Measurements from ENCODE around the gene ARHGAP42. TPM values are rescaled to one million over a fixed set of nuclear protein-coding genes. Genes with fewer than 3 reads are reported as not detected.

Gene ARHGAP42
- total RNA-seq, 4 donors from 2014 or later: 21.8 to 55.7 (median 35.9) TPM

DNA sequence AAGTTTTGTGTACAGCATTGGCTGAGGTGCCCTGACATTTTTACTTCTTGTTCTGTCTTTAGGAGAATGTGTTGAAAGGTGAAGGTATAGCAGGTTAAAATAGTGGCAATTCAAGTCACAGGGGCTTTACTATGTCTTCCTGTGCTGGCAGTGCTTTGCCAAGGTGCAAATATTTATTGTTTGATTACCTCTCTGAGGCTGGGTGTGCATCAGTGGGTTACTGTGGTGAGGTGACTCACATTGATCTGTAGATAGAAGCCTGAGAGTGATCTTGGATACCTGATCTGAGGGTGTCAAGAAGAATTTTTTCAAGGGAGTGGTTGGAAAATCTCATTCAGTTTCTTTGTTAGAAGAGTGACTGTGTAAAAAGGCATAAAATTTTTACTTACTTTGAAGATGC, 90.0 kb downstream of the ARHGAP42 start:
- H3K4me3 ChIP-seq (replicated peaks in 1 of 3): no peak overlapping the region
- no peaks in the 10 kb centered on the region for H3K27me3 ChIP-seq
- TF ChIP-seq, protein P1, sequence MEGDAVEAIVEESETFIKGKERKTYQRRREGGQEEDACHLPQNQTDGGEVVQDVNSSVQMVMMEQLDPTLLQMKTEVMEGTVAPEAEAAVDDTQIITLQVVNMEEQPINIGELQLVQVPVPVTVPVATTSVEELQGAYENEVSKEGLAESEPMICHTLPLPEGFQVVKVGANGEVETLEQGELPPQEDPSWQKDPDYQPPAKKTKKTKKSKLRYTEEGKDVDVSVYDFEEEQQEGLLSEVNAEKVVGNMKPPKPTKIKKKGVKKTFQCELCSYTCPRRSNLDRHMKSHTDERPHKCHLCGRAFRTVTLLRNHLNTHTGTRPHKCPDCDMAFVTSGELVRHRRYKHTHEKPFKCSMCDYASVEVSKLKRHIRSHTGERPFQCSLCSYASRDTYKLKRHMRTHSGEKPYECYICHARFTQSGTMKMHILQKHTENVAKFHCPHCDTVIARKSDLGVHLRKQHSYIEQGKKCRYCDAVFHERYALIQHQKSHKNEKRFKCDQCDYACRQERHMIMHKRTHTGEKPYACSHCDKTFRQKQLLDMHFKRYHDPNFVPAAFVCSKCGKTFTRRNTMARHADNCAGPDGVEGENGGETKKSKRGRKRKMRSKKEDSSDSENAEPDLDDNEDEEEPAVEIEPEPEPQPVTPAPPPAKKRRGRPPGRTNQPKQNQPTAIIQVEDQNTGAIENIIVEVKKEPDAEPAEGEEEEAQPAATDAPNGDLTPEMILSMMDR (IDR thresholded peaks at IDR 0.05): no peak
- no peak for TF ChIP-seq POLR2A (IDR thresholded peaks at IDR 0.05)
- H3K4me1 ChIP-seq: no peaks in the 10 kb centered on the region
- no peak overlapping the region for H3K27ac ChIP-seq
- DNase-seq: no peak
- intact Hi-C loops (cut with DNase I): no loop called here
- no peaks in the 10 kb centered on the region for H3K9me3 ChIP-seq
- peaks cover 0 to 1% of the 10 kb centered on the region in 2 donors for H3K36me3 ChIP-seq

DNA sequence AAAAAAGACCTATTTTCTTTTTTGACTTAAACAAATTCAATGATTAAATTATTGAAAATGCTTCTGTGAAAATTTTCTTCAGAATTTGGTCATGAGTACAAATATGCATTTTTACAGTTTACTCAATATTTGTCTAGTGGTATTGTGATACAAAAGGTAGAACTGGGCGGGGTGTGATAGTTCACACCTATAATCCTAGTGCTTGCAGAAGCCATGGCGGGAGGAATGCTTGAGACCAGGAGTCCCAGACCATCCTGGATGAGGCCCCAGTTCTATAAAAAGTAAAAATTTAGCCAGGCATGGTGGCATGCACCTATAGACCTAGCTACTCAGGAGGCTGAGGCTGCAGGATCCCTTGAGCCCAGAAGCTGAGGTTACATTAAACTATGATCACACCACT, 90.6 kb downstream of the ARHGAP42 start:
- WGBS, 2 donors: 97 to 100% methylated on average over 2 of the region's 2 CpGs
- H3K27me3 ChIP-seq: no peaks in the 10 kb centered on the region
- DNase-seq: no peak
- H3K36me3 ChIP-seq: no peaks in the 10 kb centered on the region
- H3K9me3 ChIP-seq: no peaks in the 10 kb centered on the region
- H3K4me3 ChIP-seq (replicated peaks in 1 of 3): no peak overlapping the region
- H3K4me1 ChIP-seq: no peaks in the 10 kb centered on the region
- no peak for TF ChIP-seq POLR2A (IDR thresholded peaks at IDR 0.05)
- TF ChIP-seq, protein P1 (IDR thresholded peaks at IDR 0.05): no peak
- intact Hi-C loops (cut with DNase I): no loop called here
- no peak overlapping the region for H3K27ac ChIP-seq

DNA sequence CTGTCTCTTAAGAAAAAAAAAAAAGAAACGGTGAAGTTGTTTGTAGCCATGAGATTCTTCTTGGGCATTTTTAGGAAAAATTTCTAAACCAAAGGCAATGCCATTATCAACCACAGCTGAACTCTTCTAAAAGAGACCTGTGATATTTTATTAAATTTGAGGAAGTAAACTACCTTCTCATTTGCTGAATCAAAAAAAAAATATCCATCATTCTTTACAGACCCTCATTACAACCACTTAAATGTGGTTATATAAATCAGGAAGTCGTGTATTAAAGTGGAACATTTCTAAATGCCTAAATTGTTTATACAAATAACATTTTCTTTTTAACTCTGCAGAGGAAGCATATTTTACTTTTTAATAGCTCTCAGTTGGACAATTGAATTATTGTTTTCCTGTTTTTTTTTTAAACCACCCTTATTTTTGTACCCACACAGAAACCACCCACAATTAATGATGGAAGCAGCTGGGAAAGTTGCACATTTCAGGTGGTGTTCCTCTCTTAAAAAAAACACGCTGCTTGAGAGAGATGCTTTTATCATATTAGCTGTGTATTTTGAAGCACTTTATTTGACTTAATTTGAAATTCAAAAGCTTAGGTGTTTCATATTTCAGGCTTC, 91.2 kb downstream of the ARHGAP42 start:
- intact Hi-C loops (cut with DNase I): no loop called here
- no peak for TF ChIP-seq POLR2A (IDR thresholded peaks at IDR 0.05)
- TF ChIP-seq, protein P1 (IDR thresholded peaks at IDR 0.05): no peak
- no peak for DNase-seq
- Histone ChIP-seq H3K27ac (no peak overlapping the region), H3K4me3 (replicated peaks in 1 of 3) (no peak overlapping the region), H3K9me3 (no peaks in the 10 kb centered on the region), H3K27me3 (no peaks in the 10 kb centered on the region), H3K4me1 (no peaks in the 10 kb centered on the region), H3K36me3 (no peaks in the 10 kb centered on the region)
- 64 to 65% methylated on average over 3 of the region's 3 CpGs for WGBS, 2 donors

DNA sequence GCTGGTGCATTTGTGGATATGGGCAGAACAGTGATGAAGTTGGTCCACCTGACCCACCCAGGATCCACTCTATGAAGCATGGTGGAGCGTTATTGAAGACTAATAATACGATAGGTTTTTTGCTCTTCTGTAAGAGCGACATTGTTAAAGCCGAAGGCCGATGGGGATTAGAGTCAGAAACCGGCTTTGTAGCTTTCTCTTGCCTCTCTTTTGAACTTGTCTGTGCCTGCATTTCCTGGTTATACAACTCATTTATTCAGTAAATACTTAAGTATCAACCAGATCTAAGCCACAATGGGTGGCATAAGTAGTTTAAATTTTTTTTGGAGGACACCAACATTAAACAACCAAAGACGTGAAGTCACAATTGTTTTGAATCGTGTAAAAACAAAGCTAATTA, 93.4 kb downstream of the ARHGAP42 start:
- H3K36me3 ChIP-seq: no peaks in the 10 kb centered on the region
- H3K9me3 ChIP-seq: no peaks in the 10 kb centered on the region
- H3K4me3 ChIP-seq (replicated peaks in 1 of 3): no peak overlapping the region
- intact Hi-C loops (cut with DNase I): no loop called here
- no peaks in the 10 kb centered on the region for H3K27me3 ChIP-seq
- no peak for TF ChIP-seq POLR2A (IDR thresholded peaks at IDR 0.05)
- TF ChIP-seq, protein P1 (IDR thresholded peaks at IDR 0.05): no peak
- no peak for DNase-seq
- 95 to 97% methylated on average over 8 of the region's 8 CpGs for WGBS, 2 donors
- peaks cover 6 to 9% of the 10 kb centered on the region in 2 donors for H3K4me1 ChIP-seq
- H3K27ac ChIP-seq: no peak overlapping the region

DNA sequence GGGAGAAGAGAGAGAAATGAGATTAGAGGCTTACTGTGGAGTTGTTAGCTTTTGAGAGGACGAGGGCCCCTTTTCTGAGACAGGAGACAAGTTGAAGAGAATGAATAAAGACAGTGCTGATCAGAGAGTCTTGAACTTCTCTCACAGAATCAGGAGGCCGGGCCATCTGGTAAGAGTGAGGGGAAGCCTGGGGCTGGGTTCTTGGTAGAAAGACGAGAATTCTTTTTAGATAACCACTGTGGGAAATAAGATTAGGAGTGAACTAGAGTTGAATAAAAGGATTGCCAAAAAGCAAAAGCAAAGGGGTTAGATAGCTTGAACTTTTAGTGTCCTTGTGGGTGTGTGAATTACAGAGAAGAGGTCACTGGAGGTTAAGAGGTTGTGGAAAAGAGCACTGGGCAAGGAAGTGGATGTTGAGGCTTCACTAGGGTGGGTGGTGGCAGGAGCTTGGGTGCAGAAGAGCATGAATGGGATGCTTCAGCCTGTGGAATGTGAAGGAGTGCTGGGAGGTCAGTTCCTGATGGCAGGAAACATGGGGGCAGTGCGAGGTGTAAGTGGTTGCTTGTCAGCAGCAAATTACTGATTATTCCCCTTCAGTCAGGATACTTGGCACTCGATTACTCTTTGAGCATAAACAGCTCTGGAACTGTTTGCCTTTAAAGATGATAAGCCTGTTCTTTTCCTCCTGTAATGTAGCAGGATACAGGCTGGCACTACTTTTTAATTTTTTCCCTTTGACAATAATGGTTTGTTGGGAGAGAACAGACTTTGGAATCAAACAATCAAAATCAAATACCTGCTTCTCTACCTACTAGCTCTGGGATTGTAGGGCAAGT, 98.3 kb downstream of the ARHGAP42 start:
- no peak for DNase-seq
- Histone ChIP-seq H3K27ac (no peak overlapping the region), H3K27me3 (no peaks in the 10 kb centered on the region), H3K9me3 (no peaks in the 10 kb centered on the region), H3K4me1 (peaks cover 10 to 14% of the 10 kb centered on the region in 2 donors), H3K4me3 (replicated peaks in 1 of 3) (no peak overlapping the region), H3K36me3 (no peaks in the 10 kb centered on the region)
- intact Hi-C loops (cut with DNase I): no loop called here
- WGBS, 2 donors: 60 to 61% methylated on average over 5 of the region's 5 CpGs
- TF ChIP-seq POLR2A (IDR thresholded peaks at IDR 0.05): no peak
- TF ChIP-seq, protein P1 (IDR thresholded peaks at IDR 0.05): no peak
